GM11168 (cell line): Measurements from ENCODE around the gene ASXL2.
"Not testable (repeated sequence)": the region's sequence is repeated elsewhere in the genome, so short reads cannot be mapped to it uniquely, and the experiment has no call there.

Experiments used
- in situ Hi-C: fragments of 300-500 bp; cut with MboI; formaldehyde crosslinking; loops from one replicate; pipeline ENCODE4 v1.12.0; 2022; ENCODE audit warnings: low sequenced_read_pairs; ENCODE audit not compliant: unreplicated experiment

Gene ASXL2

GRCh38 chr2:25742501-25742900 is 135.8 kb downstream of the ASXL2 start:
- in situ Hi-C loops, result no loop called here

GRCh38 chr2:25740810-25741381 is 137.4 kb downstream of the ASXL2 start:
- in situ Hi-C loops, result no loop called here

GRCh38 chr2:25738383-25739343 is 139.6 kb downstream of the ASXL2 start:
- in situ Hi-C loops, result no loop called here

GRCh38 chr2:25736899-25737515 is 141.3 kb downstream of the ASXL2 start:
- in situ Hi-C loops, result no loop called here

- in situ Hi-C loops, result no loop called here
Observed at GRCh38 chr2:25735835-25736234, 142.5 kb downstream of the ASXL2 start.

- in situ Hi-C loops, result no loop called here
Observed at GRCh38 chr2:25728559-25728958, 149.7 kb downstream of the ASXL2 start.

- in situ Hi-C loops, result no loop called here
Observed at GRCh38 chr2:25726522-25726921, 151.8 kb downstream of the ASXL2 start.

- in situ Hi-C loops, result no loop called here
Observed at GRCh38 chr2:25725877-25726276, 152.4 kb downstream of the ASXL2 start.

GRCh38 chr2:25724756-25725155 is 153.5 kb downstream of the ASXL2 start:
- in situ Hi-C loops, result no loop called here

- in situ Hi-C loops, result no loop called here
Observed at GRCh38 chr2:25722224-25722623, 156.1 kb downstream of the ASXL2 start.

- in situ Hi-C loops, result no loop called here
Observed at GRCh38 chr2:25720575-25720974, 157.7 kb downstream of the ASXL2 start.

- in situ Hi-C loops, result no loop called here
Observed at GRCh38 chr2:25714740-25715139, 163.5 kb downstream of the ASXL2 start.

- in situ Hi-C loops, result no loop called here
Observed at GRCh38 chr2:25712455-25712854, 165.8 kb downstream of the ASXL2 start.

- in situ Hi-C loops, result no loop called here
Observed at GRCh38 chr2:25711675-25712354, 166.5 kb downstream of the ASXL2 start.

GRCh38 chr2:25710750-25711149 is 167.5 kb downstream of the ASXL2 start:
- in situ Hi-C loops, result no loop called here

GRCh38 chr2:25709349-25709748 is 168.9 kb downstream of the ASXL2 start:
- in situ Hi-C loops, result no loop called here

GRCh38 chr2:25707927-25708590 is 170.2 kb downstream of the ASXL2 start:
- in situ Hi-C loops, result no loop called here

GRCh38 chr2:25705575-25705974 is 172.7 kb downstream of the ASXL2 start:
- in situ Hi-C loops, result not testable (repeated sequence)

- in situ Hi-C loops, result no loop called here
Observed at GRCh38 chr2:25701801-25702200, 176.5 kb downstream of the ASXL2 start.

- in situ Hi-C loops, result no loop called here
Observed at GRCh38 chr2:25700221-25700660, 178.0 kb downstream of the ASXL2 start.
